HCT116 (cell line): ENCODE data around the gene GXYLT2.

Experiments
- EZH2 ChIP-seq: fragments of 200-600 bp; sonication (generic); IDR thresholded peaks from 2 replicates; pipeline ENCODE4 v1.6.1; 2017; ENCODE audit warnings: antibody characterized with exemption, mixed run types
- ZNF274 ChIP-seq: fragments of 200-500 bp; sonication (Bioruptor generic); IDR thresholded peaks from 2 replicates; pipeline ENCODE4 v1.6.1; 2014; ENCODE audit warnings: mild to moderate bottlenecking, low read depth, low read length, inconsistent platforms
- TF ChIP-seq, protein P1 (sequence below): IDR thresholded peaks from 2 replicates; pipeline ENCODE4 v1.6.1; 2012
- TF ChIP-seq, protein P2 (sequence below), 3 experiments: fragments of 200-600 bp in 1 of 3; sonication (generic) in 1 of 3; IDR thresholded peaks in 2 of 3; conservative IDR thresholded peaks in 1 of 3; 2 replicates each; pipeline ENCODE4 v1.5.1; 2012 to 2017; ENCODE audit warnings: low read depth in 2 of 3, low read length in 2 of 3, antibody characterized with exemption in 1 of 3, borderline replicate concordance in 1 of 3, control low read depth in 1 of 3, mild to moderate bottlenecking in 1 of 3, mixed read lengths in 1 of 3, mixed run types in 1 of 3, moderate library complexity in 1 of 3; ENCODE audit not compliant: insufficient read depth in 1 of 3

DNA sequence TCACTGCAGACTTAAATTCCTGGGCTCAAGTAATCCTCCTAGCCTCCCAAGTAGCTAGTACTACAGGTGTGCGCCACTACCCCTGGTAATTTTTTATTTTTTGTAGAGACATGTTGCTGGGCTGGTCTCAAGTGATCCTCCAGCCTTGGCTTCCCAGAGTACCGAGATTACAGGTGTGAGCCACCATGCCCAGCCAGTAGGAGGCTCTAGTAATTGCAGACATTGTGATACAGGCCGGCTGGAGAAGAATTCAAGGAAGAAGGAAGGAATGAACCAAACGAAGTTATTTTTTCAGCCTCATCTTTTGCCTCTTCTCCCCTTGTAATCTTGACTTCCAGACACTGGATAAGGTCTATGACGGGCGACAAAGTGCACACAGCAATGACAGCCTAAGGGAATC lies 105.5 kb downstream of the GXYLT2 start:
- TF ChIP-seq, protein P1, sequence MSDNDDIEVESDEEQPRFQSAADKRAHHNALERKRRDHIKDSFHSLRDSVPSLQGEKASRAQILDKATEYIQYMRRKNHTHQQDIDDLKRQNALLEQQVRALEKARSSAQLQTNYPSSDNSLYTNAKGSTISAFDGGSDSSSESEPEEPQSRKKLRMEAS: no peak
- TF ChIP-seq, protein P2, sequence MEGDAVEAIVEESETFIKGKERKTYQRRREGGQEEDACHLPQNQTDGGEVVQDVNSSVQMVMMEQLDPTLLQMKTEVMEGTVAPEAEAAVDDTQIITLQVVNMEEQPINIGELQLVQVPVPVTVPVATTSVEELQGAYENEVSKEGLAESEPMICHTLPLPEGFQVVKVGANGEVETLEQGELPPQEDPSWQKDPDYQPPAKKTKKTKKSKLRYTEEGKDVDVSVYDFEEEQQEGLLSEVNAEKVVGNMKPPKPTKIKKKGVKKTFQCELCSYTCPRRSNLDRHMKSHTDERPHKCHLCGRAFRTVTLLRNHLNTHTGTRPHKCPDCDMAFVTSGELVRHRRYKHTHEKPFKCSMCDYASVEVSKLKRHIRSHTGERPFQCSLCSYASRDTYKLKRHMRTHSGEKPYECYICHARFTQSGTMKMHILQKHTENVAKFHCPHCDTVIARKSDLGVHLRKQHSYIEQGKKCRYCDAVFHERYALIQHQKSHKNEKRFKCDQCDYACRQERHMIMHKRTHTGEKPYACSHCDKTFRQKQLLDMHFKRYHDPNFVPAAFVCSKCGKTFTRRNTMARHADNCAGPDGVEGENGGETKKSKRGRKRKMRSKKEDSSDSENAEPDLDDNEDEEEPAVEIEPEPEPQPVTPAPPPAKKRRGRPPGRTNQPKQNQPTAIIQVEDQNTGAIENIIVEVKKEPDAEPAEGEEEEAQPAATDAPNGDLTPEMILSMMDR (IDR thresholded peaks at IDR 0.05 in 2 of 3, conservative IDR thresholded peaks at IDR 0.05 in 1 of 3; ENCODE audit: borderline replicate concordance in 1 of 3, insufficient read depth in 1 of 3, low read depth in 2 of 3, low read length in 2 of 3): peak in 2 of 3 experiments; percentile 35 to 39; a peak in 3 of 6 replicates
- TF ChIP-seq EZH2 (no peak), ZNF274 (no peak)
